ENCODE results near the gene CYP26B1. TPM values are rescaled to one million over a fixed set of nuclear protein-coding genes. Genes with fewer than 3 reads are reported as not detected.
A peak's percentile ranks its signal among the peaks of the same experiment; 100 is the strongest.

The CYP26B1 gene
- total and polyA plus RNA-seq, 2 of the 8 experiments (the other 6 are each of a cell fraction or from before 2014, with no cell fraction given) = 0.06 to 0.69 TPM

- Histone ChIP-seq H3K9ac (replicated peaks in 1 of 4; ENCODE audit: extremely low read depth in 1 of 4, low read depth in 3 of 4, low read length in 3 of 4) (no peak overlapping the region), H3K9me3 (ENCODE audit: insufficient read depth in 2 of 2, low read depth in 1 of 2, low read length in 1 of 2) (no peaks in the 10 kb centered on the region), H4K8ac (ENCODE audit: extremely low read depth, insufficient read depth, low read length) (no peak overlapping the region), H2BK5ac (ENCODE audit: low read depth, low read length) (no peak overlapping the region), H3K27ac (ENCODE audit: low read depth, low read length) (no peak overlapping the region), H3K4ac (replicated peaks; ENCODE audit: insufficient read length, low read depth, low read length) (no peak overlapping the region), H3K23me2 (ENCODE audit: low read depth, low read length) (no peaks in the 10 kb centered on the region), H2BK20ac (ENCODE audit: low read length) (no peak overlapping the region), H2AFZ (ENCODE audit: low read length) (no peak overlapping the region), H4K91ac (replicated peaks; ENCODE audit: insufficient read length, low read length) (peak overlapping the region; percentile 41), H3K79me2 (ENCODE audit: control insufficient read depth in 1 of 2, insufficient read depth in 2 of 2, low read length in 2 of 2) (no peaks in the 10 kb centered on the region), H3K79me1 (ENCODE audit: low read depth, low read length) (no peaks in the 10 kb centered on the region), H3K4me1 (replicated peaks in 1 of 4; ENCODE audit: control insufficient read depth in 3 of 4, insufficient read depth in 4 of 4, low read length in 3 of 4) (peaks cover 0 to 14% (median 7%) of the 10 kb centered on the region in 4 experiments; a peak in 6 of 7 replicates), H3K23ac (ENCODE audit: insufficient read length) (no peak overlapping the region), H2BK12ac (ENCODE audit: low read depth, low read length) (no peak overlapping the region), H2BK120ac (replicated peaks; ENCODE audit: low read depth, low read length) (no peak overlapping the region), H3K4me2 (ENCODE audit: insufficient read depth in 1 of 2, low read depth in 2 of 2, low read length in 2 of 2) (no peak overlapping the region), H3K14ac (ENCODE audit: insufficient read length) (no peak overlapping the region), H3K27me3 (replicated peaks in 1 of 4; ENCODE audit: control insufficient read depth in 3 of 4, extremely low read depth in 1 of 4, insufficient read depth in 3 of 4, low read length in 3 of 4) (peaks cover 0 to 4% (median 0%) of the 10 kb centered on the region in 4 experiments; a peak in 2 of 7 replicates), H4K5ac (ENCODE audit: insufficient read length, low read depth, low read length) (no peak overlapping the region), H3K56ac (replicated peaks; ENCODE audit: insufficient read length, low read depth, low read length) (no peak overlapping the region), H3K4me3 (ENCODE audit: extremely low read depth in 1 of 4, insufficient read depth in 2 of 4, low read depth in 3 of 4, low read length in 4 of 4) (no peak overlapping the region), H2AK5ac (ENCODE audit: low read depth, low read length) (0 out of 2 replicates have a peak overlapping the region, but pooled peaks have one; percentile 8), H3K36me3 (ENCODE audit: control insufficient read depth in 2 of 4, insufficient read depth in 4 of 4, low read length in 3 of 4) (no peaks in the 10 kb centered on the region), H4K20me1 (replicated peaks in 1 of 2; ENCODE audit: control insufficient read depth in 1 of 2, insufficient read depth in 2 of 2, low read length in 2 of 2) (no peaks in the 10 kb centered on the region), H2BK15ac (ENCODE audit: low read length) (no peak overlapping the region), H3K18ac (ENCODE audit: extremely low read depth, low read length) (no peak overlapping the region; the same call in 1 of the 2 replicates)
- no peak for DNase-seq (ENCODE audit: low read depth in 1 of 2, low spot score in 2 of 2)
- no peak for FAIRE-seq
- POLR2A ChIA-PET (ENCODE audit: partially characterized antibody) = no interaction called here
- TF ChIP-seq CHD1 (IDR thresholded peaks at IDR 0.05; ENCODE audit: low read depth, low read length) (no peak), TEAD4 (IDR thresholded peaks at IDR 0.05; ENCODE audit: low read depth, low read length) (no peak), SP1 (IDR thresholded peaks at IDR 0.05; ENCODE audit: low read depth, low read length) (no peak), KDM1A (IDR thresholded peaks at IDR 0.05; ENCODE audit: borderline replicate concordance, low read length) (no peak), YY1 (IDR thresholded peaks at IDR 0.05; ENCODE audit: low read depth, low read length) (no peak), RAD21 (IDR thresholded peaks at IDR 0.05 in 1 of 2, conservative IDR thresholded peaks at IDR 0.05 in 1 of 2; ENCODE audit: low read depth in 2 of 2, low read length in 2 of 2) (no peak), KDM5A (IDR thresholded peaks at IDR 0.05; ENCODE audit: low read length) (no peak), TCF12 (IDR thresholded peaks at IDR 0.05; ENCODE audit: low read depth, low read length) (no peak), HDAC2 (IDR thresholded peaks at IDR 0.05; ENCODE audit: borderline replicate concordance in 1 of 2, low read depth in 2 of 2, low read length in 2 of 2) (no peak), CTBP2 (IDR thresholded peaks at IDR 0.05; ENCODE audit: borderline replicate concordance, insufficient read depth, insufficient read length, low read length) (no peak)
- TF ChIP-seq, protein P1, sequence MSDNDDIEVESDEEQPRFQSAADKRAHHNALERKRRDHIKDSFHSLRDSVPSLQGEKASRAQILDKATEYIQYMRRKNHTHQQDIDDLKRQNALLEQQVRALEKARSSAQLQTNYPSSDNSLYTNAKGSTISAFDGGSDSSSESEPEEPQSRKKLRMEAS (IDR thresholded peaks at IDR 0.05) = no peak
- 83% methylated on average over 27 of the region's 29 CpGs; no CpG with 5 or more reads in 1 of the 2 experiments for WGBS, 2 experiments (ENCODE audit: extremely low coverage in 1 of 2, insufficient coverage in 1 of 2, insufficient read length in 1 of 2, insufficient replicate concordance in 2 of 2, low coverage in 1 of 2, low lambda C conversion rate in 2 of 2, missing lambda C conversion rate in 1 of 2)
- CTCF ChIA-PET (ENCODE audit: partially characterized antibody) = interaction anchor here (0.6 to 9.5 kb wide), 9 partner anchors 17 to 466 kb away, joined by 3 to 70 read pairs (median 4); no protein-coding TSS in a partner anchor
These were observed 14.5 kb downstream of the CYP26B1 start for GRCh38 chr2:72132981-72133720.

Measured in H1 (cell line).